Endothelial cell of umbilical vein (primary cell): ENCODE data around the gene MGP.

ENCODE experiments used
- CTCF ChIP-seq, 2 donors: IDR thresholded peaks; 1 replicate in 1 of 2; 2 replicates in 1 of 2; pipeline ENCODE4 v1.5.1; 2011; ENCODE audit warnings: low read length in 2 of 2, mild to moderate bottlenecking in 2 of 2, moderate library complexity in 2 of 2, control low read depth in 1 of 2, inconsistent platforms in 1 of 2, low read depth in 1 of 2; ENCODE audit not compliant: insufficient read depth in 1 of 2; ENCODE audit errors: extremely low read depth in 1 of 2
- FOS ChIP-seq: IDR thresholded peaks from 2 replicates; pipeline ENCODE4 v1.6.1; 2011; ENCODE audit warnings: mild to moderate bottlenecking, low read length, moderate library complexity, borderline replicate concordance; ENCODE audit not compliant: insufficient read depth
- GATA2 ChIP-seq: IDR thresholded peaks from 2 replicates; pipeline ENCODE4 v1.7.0; 2011; ENCODE audit warnings: low read depth, mild to moderate bottlenecking, moderate library complexity, mixed read lengths, low read length; ENCODE audit not compliant: insufficient read length, insufficient read depth
- POLR2A ChIP-seq: IDR thresholded peaks from 2 replicates; pipeline ENCODE4 v1.6.1; 2012; ENCODE audit warnings: low read depth, mild to moderate bottlenecking, control low read depth, low read length
- POLR2AphosphoS5 ChIP-seq: IDR thresholded peaks from 2 replicates; pipeline ENCODE4 v1.6.1; 2012; ENCODE audit warnings: low read depth, mild to moderate bottlenecking, control low read depth, low read length, moderate library complexity; ENCODE audit not compliant: insufficient read depth

- TF ChIP-seq POLR2AphosphoS5: no peak
- TF ChIP-seq GATA2: no peak
- no peak for TF ChIP-seq CTCF (IDR thresholded peaks at IDR 0.05; ENCODE audit: extremely low read depth in 1 of 2, insufficient read depth in 1 of 2, low read depth in 1 of 2, low read length in 2 of 2)
- no peak for TF ChIP-seq FOS
- TF ChIP-seq POLR2A: no peak
Measured at GRCh38 chr12:14850929-14851663, 34.6 kb downstream of the MGP start.
